ENCODE results near the gene LRRC74B.
"Not testable (repeated sequence)": the region's sequence is repeated elsewhere in the genome, so short reads cannot be mapped to it uniquely, and the experiment has no call there.

The LRRC74B gene

DNA sequence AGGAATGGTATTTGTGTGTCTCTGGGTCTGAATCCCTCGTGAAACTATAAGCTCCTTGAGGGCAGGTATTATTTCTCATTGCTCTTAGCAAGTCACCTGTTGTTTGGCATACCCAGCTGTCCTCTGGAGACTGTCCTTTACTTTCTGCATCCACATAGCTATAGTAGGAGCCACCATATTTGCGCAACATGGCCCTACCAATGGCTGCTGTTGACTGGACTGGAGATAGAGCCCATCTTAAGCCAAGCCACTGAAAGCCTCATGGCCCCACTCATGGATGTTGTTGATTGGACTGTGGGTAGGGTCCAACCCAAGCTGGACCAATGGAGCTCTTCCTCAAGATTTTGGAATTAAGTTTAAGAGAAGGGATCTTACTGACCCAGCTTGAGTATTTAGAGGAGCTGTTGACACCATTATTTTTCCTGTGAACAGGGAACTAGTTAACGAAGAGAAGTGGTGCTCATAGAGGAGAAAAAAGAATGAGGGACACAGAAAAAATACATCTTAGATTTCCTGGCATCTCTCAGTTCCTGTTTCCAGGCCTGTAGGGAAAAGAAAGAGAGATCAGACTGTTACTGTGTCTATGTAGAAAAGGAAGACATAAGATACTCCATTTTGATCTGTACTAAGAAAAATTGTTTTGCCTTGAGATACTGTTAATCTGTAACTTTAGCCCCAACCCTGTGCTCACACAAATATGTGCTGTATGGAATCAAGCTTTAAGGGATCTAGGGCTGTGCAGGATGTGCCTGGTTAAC, 47.2 kb downstream of the LRRC74B start:
- Histone ChIP-seq H3K27me3 (ENCODE audit: insufficient read depth, low read length) (peaks cover 5% of the 10 kb centered on the region; the same call in 1 of the 2 replicates), H3K4me3 (ENCODE audit: low read depth, low read length, poor library complexity, severe bottlenecking) (no peak overlapping the region), H3K4me1 (ENCODE audit: insufficient read depth, low read length, severe bottlenecking) (no peaks in the 10 kb centered on the region), H2AFZ (ENCODE audit: low read length) (no peak overlapping the region), H3K9me3 (ENCODE audit: low read length) (no peaks in the 10 kb centered on the region), H3K36me3 (ENCODE audit: insufficient read depth, low read length) (no peaks in the 10 kb centered on the region), H3F3A (ENCODE audit: insufficient read depth, low read length) (no peaks in the 10 kb centered on the region), H3K9ac (ENCODE audit: low read length) (no peak overlapping the region), H3K9me2 (ENCODE audit: low read depth, low read length) (no peaks in the 10 kb centered on the region), H3K4me2 (ENCODE audit: low read length) (no peak overlapping the region), H3K27ac (ENCODE audit: low read depth, low read length, poor library complexity, severe bottlenecking) (no peak overlapping the region), H4K20me1 (ENCODE audit: insufficient read depth, low read length) (no peaks in the 10 kb centered on the region), H3K79me2 (ENCODE audit: insufficient read depth, low read length) (no peaks in the 10 kb centered on the region)
- no peak for TF ChIP-seq EZH2 (IDR thresholded peaks at IDR 0.05; ENCODE audit: borderline replicate concordance, low read length)
- TF ChIP-seq, protein P1, sequence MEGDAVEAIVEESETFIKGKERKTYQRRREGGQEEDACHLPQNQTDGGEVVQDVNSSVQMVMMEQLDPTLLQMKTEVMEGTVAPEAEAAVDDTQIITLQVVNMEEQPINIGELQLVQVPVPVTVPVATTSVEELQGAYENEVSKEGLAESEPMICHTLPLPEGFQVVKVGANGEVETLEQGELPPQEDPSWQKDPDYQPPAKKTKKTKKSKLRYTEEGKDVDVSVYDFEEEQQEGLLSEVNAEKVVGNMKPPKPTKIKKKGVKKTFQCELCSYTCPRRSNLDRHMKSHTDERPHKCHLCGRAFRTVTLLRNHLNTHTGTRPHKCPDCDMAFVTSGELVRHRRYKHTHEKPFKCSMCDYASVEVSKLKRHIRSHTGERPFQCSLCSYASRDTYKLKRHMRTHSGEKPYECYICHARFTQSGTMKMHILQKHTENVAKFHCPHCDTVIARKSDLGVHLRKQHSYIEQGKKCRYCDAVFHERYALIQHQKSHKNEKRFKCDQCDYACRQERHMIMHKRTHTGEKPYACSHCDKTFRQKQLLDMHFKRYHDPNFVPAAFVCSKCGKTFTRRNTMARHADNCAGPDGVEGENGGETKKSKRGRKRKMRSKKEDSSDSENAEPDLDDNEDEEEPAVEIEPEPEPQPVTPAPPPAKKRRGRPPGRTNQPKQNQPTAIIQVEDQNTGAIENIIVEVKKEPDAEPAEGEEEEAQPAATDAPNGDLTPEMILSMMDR (IDR thresholded peaks at IDR 0.05; ENCODE audit: low read length): no peak

DNA sequence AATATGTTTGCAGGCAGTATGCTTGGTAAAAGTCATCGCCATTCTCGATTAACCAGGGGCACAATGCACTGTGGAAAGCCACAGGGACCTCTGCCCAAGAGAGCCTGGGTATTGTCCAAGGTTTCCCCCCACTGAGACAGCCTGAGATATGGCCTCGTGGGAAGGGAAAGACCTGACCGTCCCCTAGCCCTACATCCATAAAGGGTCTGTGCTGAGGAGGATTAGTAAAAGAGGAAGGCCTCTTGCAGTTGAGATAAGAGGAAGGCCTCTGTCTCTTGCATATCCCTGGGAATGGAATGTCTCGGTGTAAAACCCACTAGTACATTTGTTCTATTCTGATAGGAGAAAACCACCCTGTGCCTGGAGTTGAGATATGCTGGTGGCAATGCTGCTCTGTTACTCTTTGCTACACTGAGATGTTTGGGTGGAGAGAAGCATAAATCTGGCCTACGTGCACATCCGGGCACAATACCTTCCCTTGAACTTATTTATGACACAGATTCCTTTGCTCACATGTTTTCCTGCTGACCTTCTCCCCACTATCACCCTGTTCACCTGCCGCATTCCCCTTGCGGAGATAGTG, 47.9 kb downstream of the LRRC74B start:
- H3K27me3 ChIP-seq (ENCODE audit: insufficient read depth, low read length); H3K9me3 ChIP-seq (ENCODE audit: low read length); H3K27ac ChIP-seq (ENCODE audit: low read depth, low read length, poor library complexity, severe bottlenecking); H3K4me3 ChIP-seq (ENCODE audit: low read depth, low read length, poor library complexity, severe bottlenecking); H4K20me1 ChIP-seq (ENCODE audit: insufficient read depth, low read length); H3K4me2 ChIP-seq (ENCODE audit: low read length); H3K36me3 ChIP-seq (ENCODE audit: insufficient read depth, low read length); H3K4me1 ChIP-seq (ENCODE audit: insufficient read depth, low read length, severe bottlenecking); H3K79me2 ChIP-seq (ENCODE audit: insufficient read depth, low read length); H3F3A ChIP-seq (ENCODE audit: insufficient read depth, low read length); H3K9me2 ChIP-seq (ENCODE audit: low read depth, low read length); H3K9ac ChIP-seq (ENCODE audit: low read length); H2AFZ ChIP-seq (ENCODE audit: low read length): not testable (repeated sequence)

DNA sequence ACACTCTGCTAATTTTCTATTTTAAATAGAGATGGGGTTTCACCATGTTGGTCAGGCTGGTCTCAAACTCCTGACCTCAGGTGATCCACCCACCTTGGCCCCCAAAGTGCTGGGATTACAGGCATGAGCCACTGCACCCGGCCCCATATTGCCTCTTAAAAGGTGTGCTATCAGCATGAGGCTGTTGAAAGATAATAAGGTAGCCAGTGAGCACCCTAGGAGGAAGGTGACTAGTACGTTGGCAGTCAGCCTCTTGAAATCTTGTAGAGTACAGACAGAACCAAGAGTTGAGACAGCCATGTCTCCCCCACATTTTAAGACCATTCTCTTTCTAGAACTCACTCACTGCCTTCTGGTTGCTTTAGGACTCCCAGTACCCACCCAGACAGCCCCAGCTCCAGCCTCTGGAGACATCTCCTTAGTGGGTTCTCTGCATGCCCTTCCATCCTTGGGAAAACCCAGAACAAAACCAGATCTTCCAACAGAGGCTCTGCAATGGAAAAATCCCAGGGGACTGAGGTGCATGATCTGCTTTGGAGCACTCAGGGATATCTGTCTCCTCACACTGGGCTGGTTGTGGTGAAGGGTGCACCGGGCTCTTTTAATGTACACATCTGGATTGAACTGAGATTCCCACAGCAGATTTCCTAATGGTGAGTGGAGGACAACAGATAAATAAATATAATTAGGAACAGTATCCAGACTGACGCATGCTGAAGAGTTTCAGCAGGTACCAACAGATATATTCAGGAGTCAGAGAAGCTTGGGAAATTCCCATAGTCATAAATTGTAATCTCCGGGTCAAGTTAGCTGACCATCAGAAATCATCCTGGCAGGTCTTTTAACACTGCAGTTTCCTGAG, 49.4 kb downstream of the LRRC74B start:
- Histone ChIP-seq H3K79me2 (ENCODE audit: insufficient read depth, low read length) (no peaks in the 10 kb centered on the region), H3K27me3 (ENCODE audit: insufficient read depth, low read length) (peaks cover 5% of the 10 kb centered on the region; the same call in 1 of the 2 replicates), H3K9me2 (ENCODE audit: low read depth, low read length) (no peaks in the 10 kb centered on the region), H3K4me1 (ENCODE audit: insufficient read depth, low read length, severe bottlenecking) (no peaks in the 10 kb centered on the region), H2AFZ (ENCODE audit: low read length) (no peak overlapping the region), H3K4me3 (ENCODE audit: low read depth, low read length, poor library complexity, severe bottlenecking) (no peak overlapping the region), H3F3A (ENCODE audit: insufficient read depth, low read length) (no peaks in the 10 kb centered on the region), H4K20me1 (ENCODE audit: insufficient read depth, low read length) (no peaks in the 10 kb centered on the region), H3K4me2 (ENCODE audit: low read length) (no peak overlapping the region), H3K9me3 (ENCODE audit: low read length) (no peaks in the 10 kb centered on the region), H3K9ac (ENCODE audit: low read length) (no peak overlapping the region), H3K36me3 (ENCODE audit: insufficient read depth, low read length) (no peaks in the 10 kb centered on the region), H3K27ac (ENCODE audit: low read depth, low read length, poor library complexity, severe bottlenecking) (no peak overlapping the region)
- TF ChIP-seq EZH2 (IDR thresholded peaks at IDR 0.05; ENCODE audit: borderline replicate concordance, low read length): no peak
- TF ChIP-seq, protein P1 (IDR thresholded peaks at IDR 0.05; ENCODE audit: low read length): no peak
